IPS DF 4.7 (cell line): Measurements from ENCODE around the gene SCRT2.
"Not testable (repeated sequence)": the region's sequence is repeated elsewhere in the genome, so short reads cannot be mapped to it uniquely, and the experiment has no call there.

Experiments used
- DNase-seq: peaks from one replicate; pipeline ENCODE4 v3.0.0-alpha.2; 2013; ENCODE audit warnings: low spot score; ENCODE audit errors: extremely low read depth

Gene SCRT2

GRCh38 chr20:675453-676314, at the start of gene SCRT2:
SCRT2 (minus strand) TSS chr20:675802; CDS start chr20:675601, 201 bp downstream.
- no peak for DNase-seq

- DNase-seq = not testable (repeated sequence)
These were observed 49.2 kb upstream of the SCRT2 start for GRCh38 chr20:724797-725196.

DNA sequence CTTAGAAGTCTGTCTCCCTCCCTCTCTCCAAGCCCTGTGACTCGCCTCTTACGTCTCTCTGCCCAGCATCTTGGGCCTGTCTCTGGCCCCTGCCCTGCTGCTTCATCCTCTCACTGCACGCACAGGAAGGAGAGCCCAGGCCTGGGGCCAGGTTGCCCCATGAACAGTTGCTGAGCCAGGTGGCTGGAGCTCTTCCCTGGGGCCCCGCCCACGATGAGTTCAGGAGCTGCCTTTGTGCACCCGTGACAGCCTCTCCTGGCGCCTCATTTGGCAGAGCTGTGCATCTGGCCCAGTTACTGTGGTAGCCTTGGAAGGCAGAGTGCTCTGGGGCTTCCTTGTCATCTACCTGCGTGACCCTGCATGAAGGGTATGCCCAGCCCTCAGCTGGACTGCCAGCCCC, 48.2 kb upstream of the SCRT2 start:
- DNase-seq = no peak

- no peak for DNase-seq
These were observed 47.4 kb upstream of the SCRT2 start for GRCh38 chr20:722822-723644.

GRCh38 chr20:721876-722275, 46.3 kb upstream of the SCRT2 start:
- DNase-seq = no peak

GRCh38 chr20:719816-720215, 44.2 kb upstream of the SCRT2 start:
- no peak for DNase-seq

DNA sequence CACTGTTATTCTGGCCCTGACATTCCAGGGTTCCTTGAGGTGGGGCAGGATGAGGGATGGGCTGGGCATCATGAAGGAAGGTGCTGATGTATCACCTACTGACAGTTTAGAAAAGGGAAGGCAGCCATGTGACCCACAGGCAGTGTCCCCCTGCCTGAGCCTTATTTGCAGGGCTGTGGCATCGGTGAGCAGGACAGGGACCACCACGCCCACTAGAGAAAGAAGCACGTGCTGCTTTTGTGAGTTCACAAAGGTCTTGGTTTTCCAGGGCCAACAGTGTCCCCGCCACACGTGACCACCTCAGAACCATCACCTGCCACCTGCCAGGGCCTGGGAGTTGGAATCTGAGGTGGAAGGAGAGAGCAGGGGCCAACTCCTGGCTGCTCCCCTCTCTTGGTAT, 43.5 kb upstream of the SCRT2 start:
- no peak for DNase-seq

- DNase-seq = no peak
These were observed 42.2 kb upstream of the SCRT2 start for GRCh38 chr20:717832-718231.

DNA sequence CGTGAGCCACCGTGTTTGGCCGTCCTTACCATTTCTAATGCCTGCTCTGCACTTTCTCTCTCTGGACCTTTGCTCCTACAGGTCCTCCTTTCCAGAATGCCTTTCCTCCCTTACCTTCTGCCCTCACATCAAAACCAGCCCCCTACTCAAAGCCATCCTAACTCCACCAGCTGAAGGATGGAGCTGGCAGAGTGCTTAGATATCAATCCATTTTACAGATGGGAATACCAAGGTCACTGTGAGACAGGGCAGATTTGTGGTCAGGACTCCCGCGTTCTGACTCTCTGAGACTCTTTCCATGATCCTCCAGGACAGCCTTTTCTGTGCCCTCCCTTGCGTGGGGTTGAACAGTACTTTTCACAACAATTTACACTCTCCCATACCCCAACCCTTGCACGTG, 41.7 kb upstream of the SCRT2 start:
- DNase-seq = no peak

DNA sequence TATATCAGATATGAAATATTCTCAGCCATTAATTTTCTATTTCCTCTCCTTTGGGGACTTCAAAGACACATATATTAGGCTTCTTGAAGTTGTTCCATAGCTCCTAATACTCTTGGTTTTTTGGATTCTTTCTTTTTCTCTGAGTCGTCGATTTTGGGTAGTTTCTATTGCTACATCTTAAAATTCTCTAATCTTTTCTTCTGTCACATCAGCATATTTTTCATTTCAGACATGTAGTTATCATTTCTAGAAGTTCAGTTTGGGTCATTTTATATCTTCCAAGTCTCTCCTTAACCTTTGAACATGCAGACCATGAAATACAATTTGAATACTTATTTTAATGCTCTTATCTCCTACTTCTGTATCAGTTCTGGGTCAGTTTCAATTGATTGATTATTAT, 38.9 kb upstream of the SCRT2 start:
- DNase-seq = no peak

DNA sequence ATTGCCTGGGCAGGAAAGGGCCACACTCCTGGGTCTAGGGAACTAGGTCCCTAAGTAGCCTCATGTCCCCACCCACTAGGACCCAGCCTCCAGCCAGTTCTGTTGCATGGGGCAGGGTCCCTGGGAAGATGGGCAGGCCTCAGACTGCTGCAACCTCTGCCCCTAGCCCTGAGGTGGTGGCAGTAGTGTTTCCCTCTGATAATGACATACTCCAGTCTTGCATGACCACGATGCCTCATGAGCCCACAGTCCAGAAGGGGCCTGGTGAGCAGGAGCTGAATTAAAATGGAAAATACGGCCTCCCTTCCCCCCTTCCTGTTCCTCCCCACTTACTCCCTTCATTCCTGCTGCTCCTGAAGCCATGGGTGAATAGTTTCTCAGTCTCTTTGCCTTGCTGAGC, 36.0 kb upstream of the SCRT2 start:
- no peak for DNase-seq

DNA sequence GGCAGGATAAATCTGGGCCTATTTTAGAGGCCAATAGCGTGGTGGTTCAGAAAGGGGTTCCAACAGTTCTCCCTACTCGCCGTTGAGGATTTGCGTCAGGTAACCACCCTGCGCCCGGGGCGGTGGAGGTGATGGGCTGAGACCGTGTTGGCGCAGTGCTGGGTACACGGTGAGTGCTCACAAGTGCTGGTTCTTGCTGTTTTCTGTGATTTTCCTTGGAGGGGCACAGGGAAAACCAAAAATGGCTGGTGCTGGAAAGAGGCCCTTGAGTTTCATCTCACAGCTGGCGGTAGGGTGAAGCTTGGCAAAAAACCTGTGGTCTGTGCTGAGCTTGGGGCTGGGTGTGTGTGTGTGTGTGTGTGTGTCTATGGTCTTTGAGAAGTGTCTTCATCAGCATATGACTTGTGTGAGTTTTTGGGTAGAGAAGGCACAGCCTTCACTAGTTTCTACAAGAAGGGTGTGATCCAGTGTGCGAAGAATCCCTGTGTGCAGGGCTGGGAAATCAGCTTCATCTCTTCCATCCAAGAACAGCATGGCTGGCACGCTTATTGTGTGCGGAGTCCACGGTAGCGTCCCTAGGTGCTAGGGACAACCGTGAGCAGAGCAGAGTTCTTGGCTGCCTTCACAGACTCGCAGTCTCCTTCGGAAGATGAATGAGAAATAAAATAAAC, 35.3 kb upstream of the SCRT2 start:
- no peak for DNase-seq

- DNase-seq = no peak
These were observed 34.6 kb upstream of the SCRT2 start for GRCh38 chr20:709991-710779.

DNA sequence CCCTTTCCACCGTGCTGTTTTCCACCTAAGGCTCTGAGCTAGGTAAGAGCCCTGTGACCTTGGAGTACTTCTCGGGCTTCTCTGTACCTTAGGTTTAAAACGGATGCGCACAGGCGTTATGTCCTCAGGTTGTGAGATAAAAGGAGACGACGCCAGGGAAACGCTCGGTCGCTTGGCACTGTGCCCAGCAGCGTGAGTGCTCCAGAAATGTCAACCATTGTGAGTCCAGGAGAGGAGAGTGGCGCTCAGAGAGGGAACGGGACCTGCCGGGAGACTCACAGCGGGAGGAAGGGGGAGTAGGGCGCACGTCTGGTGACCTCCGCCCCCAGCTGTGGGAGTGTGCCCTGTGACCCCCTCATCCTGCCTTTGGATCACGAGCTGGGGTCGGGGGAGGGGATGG, 33.8 kb upstream of the SCRT2 start:
- DNase-seq = no peak

DNA sequence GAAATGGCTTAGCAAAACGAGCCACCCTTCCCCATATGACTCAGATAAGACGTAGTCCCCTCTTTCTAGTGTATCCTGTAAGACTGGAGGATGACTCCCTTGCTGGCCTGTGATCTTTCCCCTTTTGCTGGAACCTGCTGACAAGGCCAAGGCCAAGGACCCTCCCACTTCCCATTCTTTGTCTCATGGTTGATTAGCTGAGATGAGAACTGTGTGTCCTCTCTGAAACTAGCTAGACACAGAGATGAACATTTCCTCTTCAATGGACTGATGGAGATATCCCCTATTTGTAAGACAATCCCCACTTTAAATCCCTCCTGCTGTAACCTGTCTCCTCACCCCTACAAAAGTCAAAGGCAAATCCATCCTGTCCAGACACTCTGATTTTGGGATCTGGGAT, 33.4 kb upstream of the SCRT2 start:
- no peak for DNase-seq

- no peak for DNase-seq
These were observed 32.0 kb upstream of the SCRT2 start for GRCh38 chr20:707451-708110.

DNA sequence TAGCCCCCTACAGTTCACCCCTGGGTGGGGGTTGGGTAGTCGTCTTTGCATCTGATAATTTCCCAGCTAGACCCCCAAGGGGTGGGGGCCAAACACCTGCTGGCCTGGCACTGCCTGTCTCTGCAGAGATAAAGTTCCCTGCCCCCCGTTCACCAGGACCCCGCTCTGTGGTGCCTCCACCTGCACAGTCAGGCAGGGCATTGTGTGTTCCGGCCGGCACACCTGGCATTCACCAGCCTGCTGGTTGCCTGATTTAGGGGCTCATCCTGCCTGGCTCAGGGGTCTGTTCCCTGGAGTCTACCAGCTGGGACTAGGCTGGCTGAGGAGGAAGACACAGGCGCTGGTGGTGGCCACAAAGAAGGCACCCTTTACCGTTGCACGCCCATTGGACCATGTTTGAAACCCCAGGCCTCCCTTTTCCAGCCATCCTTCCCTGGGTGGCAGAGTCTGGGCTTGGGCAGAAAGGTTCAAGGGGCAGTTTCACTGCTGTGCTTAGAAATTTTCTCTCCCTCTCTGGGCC, 30.8 kb upstream of the SCRT2 start:
- no peak for DNase-seq

DNA sequence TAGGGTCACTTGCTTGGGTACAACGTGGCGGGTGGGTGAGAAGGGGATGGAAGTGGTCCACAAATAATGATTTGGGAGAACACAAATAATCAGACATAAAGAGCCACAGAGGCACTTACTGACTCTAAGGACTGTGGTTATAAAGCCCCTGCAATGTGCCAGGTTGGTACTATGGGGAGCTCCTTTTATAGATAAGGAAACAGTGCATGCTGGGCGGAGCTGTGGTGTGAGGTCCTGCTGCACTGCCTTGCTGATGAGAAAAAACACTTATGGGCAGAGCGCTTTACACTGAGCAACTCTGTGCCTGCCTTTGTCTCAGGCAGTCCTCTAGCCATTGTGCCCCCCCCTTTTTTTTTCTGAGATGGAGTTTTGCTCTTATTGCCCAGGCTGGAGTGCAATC, 29.1 kb upstream of the SCRT2 start:
- DNase-seq = no peak

GRCh38 chr20:703426-703825, 27.8 kb upstream of the SCRT2 start:
- no peak for DNase-seq

DNA sequence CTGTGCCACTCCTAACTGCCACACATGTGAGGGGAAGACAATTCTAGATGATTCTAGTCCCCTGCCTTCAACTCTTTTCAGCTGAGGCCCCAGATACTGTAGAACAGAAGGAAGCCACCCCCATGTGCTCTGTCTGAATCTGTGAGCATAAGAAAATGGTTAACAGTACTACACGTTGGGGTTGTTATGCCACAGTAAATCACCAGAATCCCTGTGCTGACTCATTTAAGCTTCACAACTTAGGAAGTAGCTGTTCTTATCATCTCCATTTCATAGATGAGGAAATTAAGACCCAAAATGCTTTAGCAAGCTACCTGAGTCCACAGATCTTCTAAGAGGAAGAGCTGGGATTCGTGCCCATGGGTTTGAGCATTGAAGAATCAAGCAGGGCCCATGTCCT, 27.4 kb upstream of the SCRT2 start:
- no peak for DNase-seq
